AG09309 (cell line): Measurements from ENCODE around the gene TMEM132D.

Experiments
- DNase-seq: peaks from one replicate; pipeline ENCODE4 v3.0.0-alpha.2; 2010; ENCODE audit warnings: low read depth
- H3K4me3 ChIP-seq: 2 replicates; pipeline ENCODE4 v1.5.1; 2011; ENCODE audit warnings: mild to moderate bottlenecking, low read depth, low read length, moderate library complexity; ENCODE audit not compliant: control insufficient read depth
- TF ChIP-seq, protein P1 (sequence below): IDR thresholded peaks from 2 replicates; pipeline ENCODE4 v1.5.1; 2011; ENCODE audit warnings: mild to moderate bottlenecking, low read depth, low read length, inconsistent platforms; ENCODE audit not compliant: insufficient read depth, control insufficient read depth; ENCODE audit errors: missing control alignments

The TMEM132D gene

GRCh38 chr12:129559776-129560175, 344.0 kb downstream of the TMEM132D start:
- DNase-seq: no peak
- H3K4me3 ChIP-seq: no peak overlapping the region
- TF ChIP-seq, protein P1, sequence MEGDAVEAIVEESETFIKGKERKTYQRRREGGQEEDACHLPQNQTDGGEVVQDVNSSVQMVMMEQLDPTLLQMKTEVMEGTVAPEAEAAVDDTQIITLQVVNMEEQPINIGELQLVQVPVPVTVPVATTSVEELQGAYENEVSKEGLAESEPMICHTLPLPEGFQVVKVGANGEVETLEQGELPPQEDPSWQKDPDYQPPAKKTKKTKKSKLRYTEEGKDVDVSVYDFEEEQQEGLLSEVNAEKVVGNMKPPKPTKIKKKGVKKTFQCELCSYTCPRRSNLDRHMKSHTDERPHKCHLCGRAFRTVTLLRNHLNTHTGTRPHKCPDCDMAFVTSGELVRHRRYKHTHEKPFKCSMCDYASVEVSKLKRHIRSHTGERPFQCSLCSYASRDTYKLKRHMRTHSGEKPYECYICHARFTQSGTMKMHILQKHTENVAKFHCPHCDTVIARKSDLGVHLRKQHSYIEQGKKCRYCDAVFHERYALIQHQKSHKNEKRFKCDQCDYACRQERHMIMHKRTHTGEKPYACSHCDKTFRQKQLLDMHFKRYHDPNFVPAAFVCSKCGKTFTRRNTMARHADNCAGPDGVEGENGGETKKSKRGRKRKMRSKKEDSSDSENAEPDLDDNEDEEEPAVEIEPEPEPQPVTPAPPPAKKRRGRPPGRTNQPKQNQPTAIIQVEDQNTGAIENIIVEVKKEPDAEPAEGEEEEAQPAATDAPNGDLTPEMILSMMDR: no peak

DNA sequence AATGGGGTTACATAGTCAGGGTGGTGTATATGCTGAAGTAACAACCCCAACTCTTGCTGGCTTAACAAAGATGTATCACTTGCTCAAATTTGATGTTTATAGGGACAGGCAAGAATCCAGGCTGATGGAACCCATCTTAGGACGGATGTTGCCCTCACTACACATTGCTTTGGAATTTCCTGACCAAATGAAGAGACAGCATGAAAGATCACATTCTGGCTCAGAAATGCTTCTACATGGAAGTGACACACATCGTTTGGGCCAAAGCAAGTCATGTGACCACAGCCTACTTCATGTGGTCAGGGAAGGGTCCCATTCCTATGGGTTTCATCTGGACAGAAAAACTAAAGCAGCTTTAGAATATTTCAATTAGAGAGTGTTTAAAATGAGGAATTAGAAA, 345.8 kb downstream of the TMEM132D start:
- DNase-seq: no peak
- no peak overlapping the region for H3K4me3 ChIP-seq
- TF ChIP-seq, protein P1: no peak

GRCh38 chr12:129556082-129556481, 347.7 kb downstream of the TMEM132D start:
- DNase-seq: no peak
- TF ChIP-seq, protein P1: no peak
- no peak overlapping the region for H3K4me3 ChIP-seq

DNA sequence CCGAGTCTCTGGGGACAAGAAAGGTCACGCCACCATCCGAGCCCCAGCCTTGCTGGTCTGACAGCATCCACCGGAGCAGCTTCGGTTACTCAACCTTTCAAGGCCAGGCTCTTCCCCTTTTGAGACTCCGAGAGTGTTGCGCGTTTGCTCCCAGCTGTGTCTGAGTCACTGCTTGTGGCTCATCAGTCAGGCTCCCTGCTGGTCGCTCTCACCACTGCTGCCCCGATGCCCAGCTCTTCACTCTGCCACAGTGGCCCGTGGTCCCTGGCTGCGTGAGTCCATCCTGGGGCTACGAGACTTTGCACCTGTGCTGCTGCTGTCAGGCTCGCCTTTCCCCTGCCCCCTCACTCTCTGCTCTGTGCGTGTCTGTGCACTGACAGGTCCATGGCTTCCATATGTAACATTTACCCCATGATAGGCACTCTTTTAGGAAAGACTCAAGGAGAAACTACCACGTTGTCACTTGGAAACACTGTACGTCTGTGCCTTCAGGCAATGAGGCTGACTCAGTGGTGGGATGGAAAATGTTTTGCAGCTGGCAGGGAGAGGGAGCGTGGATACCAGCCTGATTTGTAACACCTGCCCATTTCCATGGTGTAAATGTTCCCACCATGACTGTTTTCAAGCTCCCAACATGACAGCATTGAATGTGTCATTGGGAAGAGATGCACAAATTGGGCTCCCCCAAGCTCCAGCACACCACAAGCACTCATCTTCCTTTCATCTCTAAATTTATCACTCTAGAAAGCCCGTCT, 350.7 kb downstream of the TMEM132D start:
- DNase-seq: no peak
- no peak overlapping the region for H3K4me3 ChIP-seq
- TF ChIP-seq, protein P1: no peak

DNA sequence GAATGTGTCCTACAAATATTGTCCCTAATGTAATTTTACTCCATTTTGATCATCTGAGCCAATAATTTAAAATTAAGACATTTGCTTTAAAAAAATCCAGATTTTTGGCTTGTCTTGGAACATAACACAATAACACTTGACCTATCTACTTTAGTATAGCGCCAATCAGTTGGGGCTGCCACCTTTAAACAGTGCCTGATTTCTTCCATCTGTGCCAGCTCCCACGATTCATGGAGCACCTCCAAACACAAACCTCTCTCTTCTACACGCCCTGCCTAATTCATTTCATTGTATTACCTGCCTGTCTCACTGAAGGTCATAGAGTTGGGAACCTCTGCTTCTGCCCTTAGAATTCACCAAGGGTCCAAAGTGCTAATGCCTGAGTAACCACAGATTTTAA, 352.4 kb downstream of the TMEM132D start:
- H3K4me3 ChIP-seq: no peak overlapping the region
- no peak for DNase-seq
- TF ChIP-seq, protein P1: no peak

DNA sequence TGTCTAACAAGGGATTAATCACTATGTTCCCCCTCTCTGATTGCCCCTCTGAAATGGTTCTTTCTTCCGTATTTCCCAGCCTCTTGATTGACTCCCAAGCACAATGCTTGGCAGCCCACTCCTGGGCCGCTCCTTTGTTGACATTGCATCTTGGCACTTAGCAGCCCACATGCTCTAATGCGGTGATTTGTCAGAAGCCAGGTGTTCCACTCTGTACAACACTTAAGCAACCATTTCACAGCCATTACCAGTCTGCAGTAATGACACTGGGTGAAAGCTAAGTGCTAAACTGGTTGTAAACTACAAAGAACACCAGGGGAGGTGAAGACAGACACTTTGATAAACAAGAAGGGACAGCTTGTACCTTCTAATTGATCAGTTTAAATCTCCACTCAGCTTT, 353.5 kb downstream of the TMEM132D start:
- TF ChIP-seq, protein P1: no peak
- no peak for DNase-seq
- no peak overlapping the region for H3K4me3 ChIP-seq
